Progenitor cell of endocrine pancreas (in vitro differentiated cells): ENCODE data around the gene NRDE2. TPM values are rescaled to one million over a fixed set of nuclear protein-coding genes. Genes with fewer than 3 reads are reported as not detected.
A peak's percentile ranks its signal among the peaks of the same experiment; 100 is the strongest.

Experiments
- DNase-seq: peaks from one replicate; pipeline ENCODE4 v3.0.0; 2021; ENCODE audit warnings: low spot score; ENCODE audit not compliant: unreplicated experiment
- H3K27ac Mint-ChIP-seq: 2 replicates; pipeline ENCODE4 v1.8.0; 2021; ENCODE audit warnings: mild to moderate bottlenecking, moderate library complexity, mixed read lengths
- H3K27me3 Mint-ChIP-seq: 2 replicates; pipeline ENCODE4 v1.8.0; 2021; ENCODE audit warnings: mixed read lengths
- H3K36me3 Mint-ChIP-seq: 2 replicates; pipeline ENCODE4 v1.8.0; 2022; ENCODE audit warnings: mixed read lengths; ENCODE audit not compliant: insufficient read depth
- H3K4me1 Mint-ChIP-seq: 2 replicates; pipeline ENCODE4 v1.8.0; 2021; ENCODE audit warnings: low read depth, mixed read lengths
- H3K4me3 Mint-ChIP-seq: 2 replicates; pipeline ENCODE4 v1.8.0; 2021; ENCODE audit warnings: low read depth, mild to moderate bottlenecking, moderate library complexity, mixed read lengths
- H3K9me3 Mint-ChIP-seq: 2 replicates; pipeline ENCODE4 v1.8.0; 2021; ENCODE audit warnings: low read depth, mixed read lengths
- CTCF ChIP-seq: fragments of 200-600 bp; sonication (generic); IDR thresholded peaks from one replicate; pipeline ENCODE4 v1.5.0; 2021; ENCODE audit warnings: antibody characterized with exemption, mild to moderate bottlenecking; ENCODE audit not compliant: unreplicated experiment
- total RNA-seq: library from RNA; stranded (reverse); gene quantifications from 2 replicates; pipeline ENCODE4 v1.2.1, GENCODE V29; 2021

Gene NRDE2
- total RNA-seq, 1 donor from 2014 or later = 36.7 TPM

GRCh38 chr14:90295870-90296516 lies 35.7 kb downstream of the NRDE2 start:
- Mint-ChIP-seq H3K4me1 (no peaks in the 10 kb centered on the region), H3K4me3 (no peak overlapping the region), H3K36me3 (peaks cover 28% of the 10 kb centered on the region), H3K27me3 (no peaks in the 10 kb centered on the region), H3K27ac (no peak overlapping the region), H3K9me3 (no peaks in the 10 kb centered on the region)
- DNase-seq = no peak
- TF ChIP-seq CTCF = no peak

- no peaks in the 10 kb centered on the region for H3K27me3 Mint-ChIP-seq
- no peak overlapping the region for H3K27ac Mint-ChIP-seq
- H3K36me3 Mint-ChIP-seq = peaks cover 28% of the 10 kb centered on the region
- no peaks in the 10 kb centered on the region for H3K4me1 Mint-ChIP-seq
- no peak for DNase-seq
- TF ChIP-seq CTCF = no peak
- no peak overlapping the region for H3K4me3 Mint-ChIP-seq
- no peaks in the 10 kb centered on the region for H3K9me3 Mint-ChIP-seq
Observed at GRCh38 chr14:90294872-90295271, 36.9 kb downstream of the NRDE2 start.

- no peak for TF ChIP-seq CTCF
- DNase-seq = no peak
- no peak overlapping the region for H3K27ac Mint-ChIP-seq
- no peaks in the 10 kb centered on the region for H3K4me1 Mint-ChIP-seq
- H3K9me3 Mint-ChIP-seq = no peaks in the 10 kb centered on the region
- H3K27me3 Mint-ChIP-seq = no peaks in the 10 kb centered on the region
- no peak overlapping the region for H3K4me3 Mint-ChIP-seq
- H3K36me3 Mint-ChIP-seq = peaks cover 25% of the 10 kb centered on the region
Observed at GRCh38 chr14:90293766-90294730, 37.7 kb downstream of the NRDE2 start.

- H3K9me3 Mint-ChIP-seq = no peaks in the 10 kb centered on the region
- no peak for TF ChIP-seq CTCF
- H3K4me1 Mint-ChIP-seq = no peaks in the 10 kb centered on the region
- no peak overlapping the region for H3K27ac Mint-ChIP-seq
- H3K36me3 Mint-ChIP-seq = peaks cover 24% of the 10 kb centered on the region
- DNase-seq = no peak
- no peaks in the 10 kb centered on the region for H3K27me3 Mint-ChIP-seq
- no peak overlapping the region for H3K4me3 Mint-ChIP-seq
Observed at GRCh38 chr14:90291699-90292098, 40.0 kb downstream of the NRDE2 start.

GRCh38 chr14:90290337-90291011 lies 41.3 kb downstream of the NRDE2 start:
- H3K9me3 Mint-ChIP-seq = no peaks in the 10 kb centered on the region
- H3K4me3 Mint-ChIP-seq = no peak overlapping the region
- no peak for TF ChIP-seq CTCF
- H3K27ac Mint-ChIP-seq = peak overlapping the region; percentile 60
- no peaks in the 10 kb centered on the region for H3K27me3 Mint-ChIP-seq
- no peak for DNase-seq
- H3K4me1 Mint-ChIP-seq = no peaks in the 10 kb centered on the region
- peaks cover 28% of the 10 kb centered on the region for H3K36me3 Mint-ChIP-seq
